Loucy (cell line): ENCODE data around the gene PCAT7.
"Not testable (repeated sequence)": the region's sequence is repeated elsewhere in the genome, so short reads cannot be mapped to it uniquely, and the experiment has no call there.

Experiments used
- H2AFZ ChIP-seq: fragments of 200-600 bp; sonication (generic); 2 replicates; pipeline ENCODE4 v1.6.0; 2016; ENCODE audit warnings: antibody characterized with exemption, mild to moderate bottlenecking, low read length, moderate library complexity
- H3F3A ChIP-seq: fragments of 200-600 bp; 2 replicates; pipeline ENCODE4 v1.6.0; 2016; ENCODE audit warnings: antibody characterized with exemption, low read depth, mild to moderate bottlenecking
- H3K27me3 ChIP-seq: fragments of 200-600 bp; sonication (generic); 2 replicates; pipeline ENCODE4 v1.6.1; 2014; ENCODE audit warnings: low read length, mild to moderate bottlenecking; ENCODE audit not compliant: insufficient read depth, poor library complexity, severe bottlenecking
- H3K36me3 ChIP-seq: fragments of 200-600 bp; sonication (generic); 2 replicates; pipeline ENCODE4 v1.6.1; 2016; ENCODE audit warnings: low read length; ENCODE audit not compliant: insufficient read depth
- H3K4me1 ChIP-seq: fragments of 200-600 bp; sonication (generic); 2 replicates; pipeline ENCODE4 v1.5.1; 2014; ENCODE audit warnings: low read length, mild to moderate bottlenecking; ENCODE audit not compliant: insufficient read depth, poor library complexity, severe bottlenecking
- H3K4me2 ChIP-seq: fragments of 200-600 bp; sonication (generic); 2 replicates; pipeline ENCODE4 v1.6.0; 2014; ENCODE audit warnings: antibody characterized with exemption, low read length, low read depth, mild to moderate bottlenecking; ENCODE audit not compliant: poor library complexity, severe bottlenecking
- H3K4me3 ChIP-seq: fragments of 200-600 bp; sonication (generic); 2 replicates; pipeline ENCODE4 v1.5.1; 2014; ENCODE audit warnings: low read length, mild to moderate bottlenecking, mixed read lengths; ENCODE audit not compliant: poor library complexity, severe bottlenecking
- H3K79me2 ChIP-seq: fragments of 200-600 bp; sonication (generic); 2 replicates; pipeline ENCODE4 v1.6.1; 2014; ENCODE audit warnings: low read length; ENCODE audit not compliant: insufficient read depth
- H3K9ac ChIP-seq: fragments of 200-600 bp; sonication (generic); 2 replicates; pipeline ENCODE4 v1.6.0; 2014; ENCODE audit warnings: mild to moderate bottlenecking, low read depth, low read length, moderate library complexity; ENCODE audit not compliant: poor library complexity, severe bottlenecking
- H3K9me2 ChIP-seq: fragments of 200-600 bp; sonication (generic); replicated peaks from 2 replicates; pipeline ENCODE4 v1.6.1; 2016; ENCODE audit warnings: low read depth, low read length, mixed read lengths
- H3K9me3 ChIP-seq: fragments of 200-600 bp; sonication (generic); 2 replicates; pipeline ENCODE4 v1.6.1; 2014; ENCODE audit warnings: mild to moderate bottlenecking, antibody characterized with exemption, low read length, low read depth; ENCODE audit not compliant: insufficient read depth
- H4K20me1 ChIP-seq: fragments of 200-600 bp; sonication (generic); 2 replicates; pipeline ENCODE4 v1.6.0; 2014; ENCODE audit warnings: antibody characterized with exemption, low read length, mild to moderate bottlenecking; ENCODE audit not compliant: insufficient read depth, poor library complexity, severe bottlenecking
- CTCF ChIP-seq: fragments of 200-600 bp; sonication (generic); conservative IDR thresholded peaks from 2 replicates; pipeline ENCODE4 v1.5.1; 2014; ENCODE audit warnings: mild to moderate bottlenecking, antibody characterized with exemption, low read length
- EZH2phosphoT487 ChIP-seq: fragments of 200-600 bp; IDR thresholded peaks from 2 replicates; pipeline ENCODE4 v1.6.1; 2018; ENCODE audit warnings: antibody characterized with exemption, mild to moderate bottlenecking, moderate library complexity, borderline replicate concordance

PCAT7 gene

GRCh38 chr9:94586316-94586715, 31.4 kb downstream of the PCAT7 start:
- Histone ChIP-seq H3K36me3 (no peaks in the 10 kb centered on the region), H3K9me2 (no peaks in the 10 kb centered on the region), H3K4me3 (no peak overlapping the region), H3K27me3 (no peaks in the 10 kb centered on the region), H3K9ac (no peak overlapping the region), H3K4me1 (peaks cover 7% of the 10 kb centered on the region), H4K20me1 (no peaks in the 10 kb centered on the region), H3F3A (no peaks in the 10 kb centered on the region), H3K9me3 (no peaks in the 10 kb centered on the region), H3K4me2 (peak overlapping the region; percentile 40), H2AFZ (no peak overlapping the region), H3K79me2 (no peaks in the 10 kb centered on the region)
- TF ChIP-seq CTCF: no peak

- no peaks in the 10 kb centered on the region for H3K9me3 ChIP-seq
- H3K79me2 ChIP-seq: no peaks in the 10 kb centered on the region
- H3K4me3 ChIP-seq: no peak overlapping the region
- H4K20me1 ChIP-seq: no peaks in the 10 kb centered on the region
- no peaks in the 10 kb centered on the region for H3K36me3 ChIP-seq
- H3F3A ChIP-seq: no peaks in the 10 kb centered on the region
- H3K9ac ChIP-seq: no peak overlapping the region
- no peaks in the 10 kb centered on the region for H3K9me2 ChIP-seq
- peaks cover 7% of the 10 kb centered on the region for H3K4me1 ChIP-seq
- H2AFZ ChIP-seq: no peak overlapping the region
- H3K4me2 ChIP-seq: peak overlapping the region; percentile 40
- TF ChIP-seq EZH2phosphoT487: no peak
- TF ChIP-seq CTCF: no peak
- no peaks in the 10 kb centered on the region for H3K27me3 ChIP-seq
Measured at GRCh38 chr9:94586814-94587213, 31.9 kb downstream of the PCAT7 start.

- no peak for TF ChIP-seq EZH2phosphoT487
Measured at GRCh38 chr9:94588681-94589080, 33.8 kb downstream of the PCAT7 start.

GRCh38 chr9:94591046-94591545, 36.2 kb downstream of the PCAT7 start:
- H3K9me3 ChIP-seq, H3K9me2 ChIP-seq, H2AFZ ChIP-seq, H3K36me3 ChIP-seq, H4K20me1 ChIP-seq, H3F3A ChIP-seq, H3K79me2 ChIP-seq, H3K4me2 ChIP-seq, H3K27me3 ChIP-seq, H3K4me1 ChIP-seq, H3K9ac ChIP-seq, H3K4me3 ChIP-seq: not testable (repeated sequence)

More at GRCh38 chr9:94588681-94589080, 33.8 kb downstream of the PCAT7 start:
- H3K79me2 ChIP-seq: no peaks in the 10 kb centered on the region
- H3F3A ChIP-seq: no peaks in the 10 kb centered on the region
- H3K36me3 ChIP-seq: no peaks in the 10 kb centered on the region
- no peaks in the 10 kb centered on the region for H3K9me3 ChIP-seq
- no peaks in the 10 kb centered on the region for H4K20me1 ChIP-seq
- H3K4me2 ChIP-seq: no peak overlapping the region
- H3K27me3 ChIP-seq: no peaks in the 10 kb centered on the region
- H2AFZ ChIP-seq: no peak overlapping the region
- H3K9me2 ChIP-seq: no peaks in the 10 kb centered on the region
- H3K9ac ChIP-seq: no peak overlapping the region
- H3K4me1 ChIP-seq: peaks cover 7% of the 10 kb centered on the region
- H3K4me3 ChIP-seq: no peak overlapping the region
